GM18951 (cell line): Measurements from ENCODE around the gene ACOXL.
"Not testable (repeated sequence)": the region's sequence is repeated elsewhere in the genome, so short reads cannot be mapped to it uniquely, and the experiment has no call there.

Experiments
- POLR2A ChIP-seq: IDR thresholded peaks from 4 replicates; pipeline ENCODE4 v1.6.1; 2011; ENCODE audit warnings: mild to moderate bottlenecking; ENCODE audit not compliant: insufficient read length, insufficient read depth; ENCODE audit errors: extremely low read depth
- in situ Hi-C: fragments of 300-500 bp; cut with MboI; formaldehyde crosslinking; loops from one replicate; pipeline ENCODE4 v1.12.0; 2022; ENCODE audit warnings: low sequenced_read_pairs, mixed read lengths, inconsistent platforms; ENCODE audit not compliant: unreplicated experiment

ACOXL gene

GRCh38 chr2:110732422-110733413 lies at the start of gene ACOXL:
Gene ACOXL, plus strand, starts transcription at chr2:110732573. Its CDS starts 35,817 bp downstream, at chr2:110768390.
- TF ChIP-seq POLR2A, result no peak
- in situ Hi-C loops, result no loop called here

DNA sequence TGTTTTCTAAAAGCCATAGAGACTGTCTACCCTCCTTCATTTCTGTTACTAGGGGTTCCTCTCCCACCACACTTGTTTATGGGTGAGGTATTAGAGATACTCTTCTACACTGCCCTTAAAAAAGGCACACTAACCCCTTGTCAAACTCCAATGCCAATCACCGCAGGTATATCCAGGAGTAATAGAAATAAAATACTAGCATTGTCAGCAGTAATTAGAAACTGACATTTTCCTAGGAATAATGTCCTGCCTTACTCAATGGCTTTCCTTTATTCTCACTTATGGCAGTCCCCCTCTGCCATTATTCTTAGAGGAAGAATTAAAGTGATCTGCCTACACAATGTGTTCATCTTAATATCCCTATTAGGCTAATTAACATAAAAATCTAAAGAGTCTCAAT lies 49.5 kb upstream of the ACOXL start:
- in situ Hi-C loops, result no loop called here
- TF ChIP-seq POLR2A, result no peak

- in situ Hi-C loops, result loop anchor here (5.0 kb wide), 1 partner anchor 54 kb away; no protein-coding TSS in a partner anchor
Observed at GRCh38 chr2:110687775-110688484, 44.4 kb upstream of the ACOXL start.

- no peak for TF ChIP-seq POLR2A
- in situ Hi-C loops, result loop anchor here (5.0 kb wide), 1 partner anchor 54 kb away; no protein-coding TSS in a partner anchor
Observed at GRCh38 chr2:110688594-110689091, 43.7 kb upstream of the ACOXL start.

DNA sequence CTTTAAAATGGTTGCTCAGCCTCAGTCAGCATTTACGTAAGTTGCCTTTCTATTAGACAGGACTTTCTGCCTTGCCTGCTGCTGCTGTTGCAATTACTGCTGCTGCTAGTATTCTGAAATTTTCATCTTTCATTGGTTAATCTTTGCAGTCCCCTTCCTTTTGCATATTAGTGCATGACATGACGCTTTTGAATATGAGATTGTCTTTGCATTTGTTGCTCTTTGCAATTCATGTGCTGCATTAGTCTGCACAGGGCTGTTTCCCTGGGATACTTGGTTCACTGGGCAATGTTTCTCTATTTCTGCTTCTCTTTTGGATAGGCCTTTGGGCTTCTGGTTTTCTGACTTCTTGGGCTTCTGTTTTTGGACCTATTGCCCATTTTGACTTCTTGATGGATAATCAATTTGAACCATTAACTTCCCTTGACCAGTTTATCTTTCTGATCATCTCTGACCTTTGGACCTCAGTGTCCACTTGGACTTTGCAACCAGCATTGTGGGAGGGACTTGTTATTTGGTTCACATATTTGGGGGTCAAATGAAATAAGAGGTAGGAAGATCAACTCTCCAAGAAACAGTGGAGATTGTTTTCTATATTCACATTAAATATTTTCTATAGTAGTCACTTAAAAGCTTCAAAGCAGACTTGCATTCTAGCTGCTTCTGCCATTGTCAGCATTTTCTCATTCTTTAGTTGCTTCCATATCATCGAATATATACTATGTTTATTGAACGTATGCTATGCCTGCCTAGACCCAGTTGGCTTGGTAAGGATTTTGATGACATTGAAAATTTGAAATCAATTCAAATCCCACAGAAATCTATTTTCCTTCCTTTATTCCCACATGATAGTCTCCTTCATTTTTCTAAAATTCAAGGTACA lies 42.0 kb upstream of the ACOXL start:
- no peak for TF ChIP-seq POLR2A
- in situ Hi-C loops, result no loop called here

DNA sequence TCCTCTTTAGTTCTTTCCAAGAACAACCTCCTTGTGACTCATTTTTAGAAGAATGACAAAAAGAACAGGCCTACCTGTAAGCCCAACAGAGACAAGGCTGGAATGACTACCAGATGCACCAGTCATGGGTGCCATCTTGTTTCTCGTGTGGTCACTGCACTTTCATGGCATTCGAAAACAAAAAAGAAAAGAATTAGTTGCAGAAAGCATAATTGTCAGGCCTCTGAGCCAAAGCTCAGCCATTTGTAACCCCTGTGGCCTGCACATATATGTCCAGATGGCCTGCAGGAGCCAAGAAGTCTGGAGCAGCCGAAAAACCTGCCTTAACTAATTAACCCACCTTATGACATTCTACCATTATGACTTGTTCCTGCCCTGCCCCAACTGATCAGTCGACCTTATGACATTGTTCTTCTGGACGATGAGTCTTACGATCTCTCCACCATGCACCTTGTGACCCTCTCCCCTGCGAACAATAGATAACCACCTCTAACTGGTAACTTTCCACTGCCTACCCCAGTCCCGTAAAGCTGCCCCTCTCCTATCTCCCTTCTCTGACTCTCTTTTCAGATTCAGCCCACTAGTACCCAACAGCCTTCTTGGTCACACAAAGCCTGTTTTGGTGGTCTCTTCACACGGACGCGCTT lies 40.6 kb upstream of the ACOXL start:
- in situ Hi-C loops, result no loop called here
- no peak for TF ChIP-seq POLR2A

- in situ Hi-C loops, result not testable (repeated sequence)
Observed at GRCh38 chr2:110695146-110695898, 37.1 kb upstream of the ACOXL start.

GRCh38 chr2:110698253-110698652 lies 34.1 kb upstream of the ACOXL start:
- in situ Hi-C loops, result not testable (repeated sequence)

- in situ Hi-C loops, result no loop called here
- TF ChIP-seq POLR2A, result no peak
Observed at GRCh38 chr2:110702514-110703380, 29.6 kb upstream of the ACOXL start.

- no peak for TF ChIP-seq POLR2A
- in situ Hi-C loops, result no loop called here
Observed at GRCh38 chr2:110707386-110707965, 24.9 kb upstream of the ACOXL start.

- no peak for TF ChIP-seq POLR2A
- in situ Hi-C loops, result no loop called here
Observed at GRCh38 chr2:110708455-110708854, 23.9 kb upstream of the ACOXL start.
